IPS-20b (cell line): ENCODE measurements around the gene CD48.

Source experiments
- H3K27ac ChIP-seq: one replicate; pipeline ENCODE4 v1.5.1; 2013; ENCODE audit warnings: low read length
- H3K27me3 ChIP-seq: 2 replicates; pipeline ENCODE4 v1.6.1; 2013; ENCODE audit warnings: mild to moderate bottlenecking, low read length, inconsistent platforms; ENCODE audit not compliant: insufficient read depth
- H3K36me3 ChIP-seq: 2 replicates; pipeline ENCODE4 v1.6.1; 2013; ENCODE audit warnings: low read depth, mild to moderate bottlenecking, inconsistent platforms, low read length, moderate library complexity; ENCODE audit not compliant: insufficient read depth
- H3K4me1 ChIP-seq: 2 replicates; pipeline ENCODE4 v1.6.1; 2013; ENCODE audit warnings: mild to moderate bottlenecking, control low read depth, inconsistent platforms, low read length, moderate library complexity; ENCODE audit not compliant: insufficient read depth
- H3K4me3 ChIP-seq: 2 replicates; pipeline ENCODE4 v1.5.1; 2013; ENCODE audit warnings: mild to moderate bottlenecking, low read length, inconsistent platforms
- H3K9ac ChIP-seq: 2 replicates; pipeline ENCODE4 v1.6.1; 2013; ENCODE audit warnings: low read depth, mild to moderate bottlenecking, inconsistent platforms, low read length, moderate library complexity
- H3K9me3 ChIP-seq: 2 replicates; pipeline ENCODE4 v1.6.1; 2013; ENCODE audit warnings: mild to moderate bottlenecking, low read depth, low read length, inconsistent platforms; ENCODE audit not compliant: insufficient read depth

CD48 gene

GRCh38 chr1:160636547-160636946 lies 75.1 kb downstream of the CD48 start:
- Histone ChIP-seq H3K9me3 (no peaks in the 10 kb centered on the region), H3K27ac (no peak overlapping the region), H3K9ac (no peak overlapping the region), H3K27me3 (no peaks in the 10 kb centered on the region), H3K36me3 (no peaks in the 10 kb centered on the region), H3K4me1 (peaks cover 7% of the 10 kb centered on the region; the same call in 1 of the 2 replicates), H3K4me3 (no peak overlapping the region)

DNA sequence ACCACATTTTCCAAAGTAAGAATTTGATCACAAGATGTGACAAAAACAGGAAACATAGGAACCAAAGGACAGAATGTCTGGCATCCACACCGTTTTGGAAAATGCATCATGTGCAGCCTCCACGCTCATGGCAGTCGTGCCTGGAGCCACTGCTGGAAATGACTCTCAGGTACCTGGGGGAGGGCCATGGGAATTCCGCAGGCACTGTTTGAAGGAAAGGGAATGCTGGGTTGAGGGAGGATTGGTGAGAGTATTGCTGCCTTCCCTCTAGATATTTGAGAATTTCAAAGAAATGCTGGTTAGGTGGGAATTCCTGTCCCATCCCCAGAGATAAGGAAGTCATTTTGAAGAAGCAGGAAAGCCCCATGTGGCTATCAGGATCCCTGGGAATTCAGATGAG lies 75.5 kb downstream of the CD48 start:
- Histone ChIP-seq H3K27ac (no peak overlapping the region), H3K4me1 (peaks cover 7% of the 10 kb centered on the region; the same call in 1 of the 2 replicates), H3K9me3 (no peaks in the 10 kb centered on the region), H3K4me3 (no peak overlapping the region), H3K27me3 (no peaks in the 10 kb centered on the region), H3K36me3 (no peaks in the 10 kb centered on the region), H3K9ac (no peak overlapping the region)

DNA sequence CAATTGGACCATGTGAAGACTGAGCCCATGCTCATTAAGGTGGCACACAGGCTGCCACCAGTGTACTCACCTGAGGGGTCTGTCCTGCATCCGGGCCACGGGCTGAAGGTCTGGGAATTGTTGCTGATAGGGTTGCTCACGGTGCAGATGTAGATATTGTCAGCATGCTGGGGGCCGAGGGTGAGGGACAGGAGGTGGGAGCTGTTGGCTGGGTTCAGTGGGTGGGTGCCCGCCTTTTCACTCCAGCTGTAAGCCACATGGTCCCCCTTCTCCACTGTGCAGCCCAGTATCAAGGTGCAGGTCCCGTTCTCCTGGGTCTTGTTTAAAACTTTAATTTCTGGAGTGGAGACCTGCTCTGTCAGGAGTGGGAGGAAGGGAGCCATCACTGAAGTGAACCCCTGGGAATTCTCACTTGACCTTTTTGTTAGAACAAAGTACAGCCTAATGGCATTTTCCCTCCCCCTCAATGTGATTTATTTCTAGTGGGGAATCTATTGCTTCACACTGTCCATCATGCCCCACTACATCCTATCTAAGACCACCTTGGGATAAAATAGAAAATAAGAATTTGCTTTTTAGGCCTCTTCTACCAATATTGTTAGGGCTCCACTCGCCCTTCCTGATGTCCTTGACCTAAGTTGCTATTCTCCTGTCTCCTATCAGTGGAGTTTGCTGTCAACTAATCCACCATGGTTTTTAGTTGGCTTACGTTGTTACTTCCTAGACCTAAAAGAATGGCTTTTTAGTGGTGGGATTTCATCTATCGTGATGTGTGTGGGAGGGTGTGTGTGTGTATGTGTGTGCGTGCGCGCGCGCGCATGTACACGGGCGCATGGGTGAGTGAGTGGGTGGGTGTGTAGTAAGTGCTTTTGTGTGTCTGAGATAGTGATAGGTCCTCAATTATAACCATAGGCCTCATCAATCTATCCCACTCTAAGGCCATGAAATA lies 76.8 kb downstream of the CD48 start:
- H3K4me1 ChIP-seq = peaks cover 7% of the 10 kb centered on the region; the same call in 1 of the 2 replicates
- no peak overlapping the region for H3K4me3 ChIP-seq

GRCh38 chr1:160633330-160633903 lies 78.2 kb downstream of the CD48 start:
- no peak overlapping the region for H3K4me3 ChIP-seq
- H3K36me3 ChIP-seq = no peaks in the 10 kb centered on the region
- no peaks in the 10 kb centered on the region for H3K9me3 ChIP-seq
- no peak overlapping the region for H3K27ac ChIP-seq
- no peak overlapping the region for H3K9ac ChIP-seq
- H3K4me1 ChIP-seq = peaks cover 7% of the 10 kb centered on the region; the same call in 1 of the 2 replicates
- H3K27me3 ChIP-seq = no peaks in the 10 kb centered on the region

More for the DNA sequence above, 76.8 kb downstream of the CD48 start:
- H3K27me3 ChIP-seq = no peaks in the 10 kb centered on the region
- H3K9ac ChIP-seq = no peak overlapping the region
- no peak overlapping the region for H3K27ac ChIP-seq
- H3K36me3 ChIP-seq = no peaks in the 10 kb centered on the region
- no peaks in the 10 kb centered on the region for H3K9me3 ChIP-seq

- Histone ChIP-seq H3K4me3 (no peak overlapping the region), H3K27ac (no peak overlapping the region), H3K36me3 (no peaks in the 10 kb centered on the region), H3K27me3 (no peaks in the 10 kb centered on the region), H3K9ac (no peak overlapping the region), H3K9me3 (no peaks in the 10 kb centered on the region), H3K4me1 (no peaks in the 10 kb centered on the region)
Observed at GRCh38 chr1:160631983-160632625, 79.5 kb downstream of the CD48 start.

DNA sequence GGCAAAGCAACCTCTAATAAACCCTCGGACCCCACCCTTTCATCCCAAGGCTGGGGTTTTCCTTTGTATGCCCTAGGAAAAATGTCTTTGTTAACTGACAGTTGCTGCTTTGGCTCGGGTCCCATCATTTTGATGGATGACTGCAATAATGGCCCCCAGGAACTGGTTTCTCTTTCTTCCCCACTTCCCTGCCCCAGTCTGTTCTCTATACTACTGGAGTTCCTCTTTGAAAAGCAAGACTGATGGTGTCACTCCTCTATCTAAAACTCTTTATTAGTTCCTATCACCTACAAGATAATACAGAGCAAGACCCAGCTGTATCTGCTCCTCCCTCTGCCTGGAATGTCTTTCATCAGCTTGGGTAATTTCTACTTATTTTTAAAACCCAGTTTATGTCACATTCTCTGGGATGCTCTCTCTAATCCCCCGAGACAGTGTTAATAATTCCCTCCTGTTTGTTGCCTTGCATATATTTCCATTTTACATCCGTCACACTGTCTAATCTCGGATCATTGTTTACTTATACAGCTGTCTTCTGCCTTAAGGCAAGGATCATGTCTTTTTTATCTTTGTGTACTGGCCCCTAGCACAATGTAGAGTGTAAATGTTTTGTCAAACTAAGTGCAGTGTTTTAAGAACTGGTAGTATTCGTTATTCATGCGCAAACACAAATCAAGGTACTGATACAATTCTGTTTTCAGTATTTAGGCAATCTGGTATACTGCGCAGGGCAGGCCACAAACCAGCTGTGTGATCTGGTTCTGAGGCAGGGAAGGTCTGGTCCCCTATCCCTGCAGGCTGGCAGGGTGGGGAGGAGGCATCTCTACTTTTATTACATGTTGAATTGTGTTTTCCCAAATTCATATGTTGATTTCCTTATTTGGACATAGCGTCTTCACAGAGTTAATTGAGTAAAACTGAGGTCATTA lies 80.8 kb downstream of the CD48 start:
- Histone ChIP-seq H3K4me1 (no peaks in the 10 kb centered on the region), H3K36me3 (no peaks in the 10 kb centered on the region), H3K9me3 (no peaks in the 10 kb centered on the region), H3K4me3 (no peak overlapping the region), H3K27ac (no peak overlapping the region), H3K9ac (no peak overlapping the region), H3K27me3 (no peaks in the 10 kb centered on the region)

DNA sequence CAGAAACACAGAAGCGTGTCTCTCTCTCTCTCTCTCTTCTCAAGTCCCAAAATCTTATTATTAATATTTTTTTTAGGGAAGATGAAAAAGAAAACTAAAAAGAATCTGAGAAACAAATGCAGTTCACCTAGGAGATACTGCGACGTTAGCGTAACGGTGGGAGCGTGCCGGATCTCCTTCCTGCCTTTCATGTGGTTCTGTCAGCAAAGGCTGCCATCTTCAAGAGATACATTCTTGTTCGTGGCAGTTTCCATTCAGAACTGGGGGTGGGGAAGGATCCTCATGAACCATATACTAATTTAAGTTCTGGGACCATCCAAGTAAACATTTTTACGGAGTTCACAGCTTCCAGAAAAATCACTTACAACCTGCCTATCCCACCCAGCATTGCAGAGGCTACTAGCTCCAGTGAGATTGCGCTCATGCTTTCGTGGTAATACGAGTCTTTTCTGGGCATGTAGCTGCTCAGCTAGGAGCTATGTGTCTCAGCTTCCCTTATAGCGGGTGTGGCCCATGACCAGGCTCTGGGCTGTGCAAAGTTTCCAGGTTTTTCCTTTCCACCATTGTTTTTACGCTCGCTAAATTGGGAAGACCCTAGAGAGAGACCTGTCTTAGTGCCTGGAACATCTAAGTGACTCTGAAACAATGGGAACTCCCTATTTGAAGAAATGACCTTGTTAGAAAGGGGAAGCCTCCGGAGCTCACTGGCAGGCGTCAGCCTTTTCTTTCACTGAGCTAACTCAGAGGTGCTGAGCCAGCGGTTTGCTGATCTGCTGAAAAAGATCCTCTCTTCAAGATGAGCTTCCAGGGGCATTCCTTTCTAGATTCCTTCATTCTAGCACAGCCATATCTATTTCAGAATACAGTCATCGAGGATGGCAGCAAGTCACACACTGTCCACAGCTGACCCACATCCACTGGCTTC lies 82.1 kb downstream of the CD48 start:
- Histone ChIP-seq H3K27me3 (no peaks in the 10 kb centered on the region), H3K9me3 (no peaks in the 10 kb centered on the region), H3K9ac (no peak overlapping the region), H3K4me3 (no peak overlapping the region), H3K27ac (no peak overlapping the region), H3K36me3 (no peaks in the 10 kb centered on the region), H3K4me1 (no peaks in the 10 kb centered on the region)

GRCh38 chr1:160628799-160629263 lies 82.8 kb downstream of the CD48 start:
- Histone ChIP-seq H3K36me3 (no peaks in the 10 kb centered on the region), H3K4me3 (no peak overlapping the region), H3K9ac (no peak overlapping the region), H3K27me3 (no peaks in the 10 kb centered on the region), H3K27ac (no peak overlapping the region), H3K9me3 (no peaks in the 10 kb centered on the region), H3K4me1 (no peaks in the 10 kb centered on the region)
